Umbilical cord (tissue), 2 donors: ENCODE data around the gene ABTB2. TPM values are rescaled to one million over a fixed set of nuclear protein-coding genes. Genes with fewer than 3 reads are reported as not detected.

Source experiments
- DNase-seq: peaks from one replicate; pipeline ENCODE4 v3.0.0-alpha.2; 2015; ENCODE audit warnings: low spot score
- total RNA-seq: library from RNA; depleted of rRNA; stranded (reverse); fragments of >200 nt; gene quantifications from one replicate; pipeline ENCODE4 v1.2.3, GENCODE V29; 2014; ENCODE audit warnings: low replicate concordance; ENCODE audit not compliant: insufficient read depth

The ABTB2 gene
- total RNA-seq, 1 donor from 2014 or later = 3.9 TPM

GRCh38 chr11:34114014-34114413 lies 243.8 kb downstream of the ABTB2 start:
- no peak for DNase-seq

GRCh38 chr11:34111722-34112270 lies 246.0 kb downstream of the ABTB2 start:
- DNase-seq = no peak

GRCh38 chr11:34105957-34106504 lies 251.8 kb downstream of the ABTB2 start:
- no peak for DNase-seq

GRCh38 chr11:34105079-34105956 lies 252.5 kb downstream of the ABTB2 start, which contains the start of gene NAT10:
Gene NAT10 (plus strand): TSS chr11:34105629. CDS start chr11:34108226, 2,597 bp downstream.
- DNase-seq = peak; percentile 99

GRCh38 chr11:34104680-34105078 lies 253.1 kb downstream of the ABTB2 start:
- DNase-seq = peak; percentile 11

Other genes starting within 250 kb of the ABTB2 start
- gene CAT, start 80.9 kb upstream of the ABTB2 start, total RNA-seq = 53.9 TPM
- 7.7 TPM for gene ELF5, start 155.8 kb upstream of the ABTB2 start, total RNA-seq